ENCODE results near the gene CD2.

The CD2 gene

GRCh38 chr1:116770625-116771024 is 16.4 kb downstream of the CD2 start:
- no peak for DNase-seq
- Histone ChIP-seq H3K27me3 (ENCODE audit: insufficient read depth, low read depth, severe bottlenecking) (no peaks in the 10 kb centered on the region), H3K27ac (no peak overlapping the region), H3K4me3 (ENCODE audit: low read depth, low read length) (no peak overlapping the region), H3K36me3 (no peaks in the 10 kb centered on the region), H3K9me3 (ENCODE audit: severe bottlenecking) (no peaks in the 10 kb centered on the region)
- no peak for TF ChIP-seq CTCF (IDR thresholded peaks at IDR 0.05; ENCODE audit: low read depth, low read length)

GRCh38 chr1:116771997-116772647 is 17.9 kb downstream of the CD2 start:
- no peak overlapping the region for H3K27ac ChIP-seq
- no peaks in the 10 kb centered on the region for H3K36me3 ChIP-seq
- no peak for DNase-seq
- no peaks in the 10 kb centered on the region for H3K9me3 ChIP-seq (ENCODE audit: severe bottlenecking)
- TF ChIP-seq CTCF (IDR thresholded peaks at IDR 0.05; ENCODE audit: low read depth, low read length), result no peak
- H3K27me3 ChIP-seq (ENCODE audit: insufficient read depth, low read depth, severe bottlenecking), result no peaks in the 10 kb centered on the region
- no peak overlapping the region for H3K4me3 ChIP-seq (ENCODE audit: low read depth, low read length)

GRCh38 chr1:116772648-116773045 is 18.4 kb downstream of the CD2 start:
- no peaks in the 10 kb centered on the region for H3K36me3 ChIP-seq
- no peak for TF ChIP-seq CTCF (IDR thresholded peaks at IDR 0.05; ENCODE audit: low read depth, low read length)
- H3K27ac ChIP-seq, result no peak overlapping the region
- no peak for DNase-seq
- no peak overlapping the region for H3K4me3 ChIP-seq (ENCODE audit: low read depth, low read length)
- H3K27me3 ChIP-seq (ENCODE audit: insufficient read depth, low read depth, severe bottlenecking), result no peaks in the 10 kb centered on the region
- H3K9me3 ChIP-seq (ENCODE audit: severe bottlenecking), result no peaks in the 10 kb centered on the region

- no peaks in the 10 kb centered on the region for H3K36me3 ChIP-seq
- TF ChIP-seq CTCF (IDR thresholded peaks at IDR 0.05; ENCODE audit: low read depth, low read length), result no peak
- no peak overlapping the region for H3K4me3 ChIP-seq (ENCODE audit: low read depth, low read length)
- DNase-seq, result no peak
- H3K9me3 ChIP-seq (ENCODE audit: severe bottlenecking), result no peaks in the 10 kb centered on the region
- no peak overlapping the region for H3K27ac ChIP-seq
- no peaks in the 10 kb centered on the region for H3K27me3 ChIP-seq (ENCODE audit: insufficient read depth, low read depth, severe bottlenecking)
These were observed 21.0 kb downstream of the CD2 start for GRCh38 chr1:116775116-116775752.

GRCh38 chr1:116777831-116778830 is 23.9 kb downstream of the CD2 start:
- Histone ChIP-seq H3K36me3 (no peaks in the 10 kb centered on the region), H3K27ac (no peak overlapping the region), H3K27me3 (ENCODE audit: insufficient read depth, low read depth, severe bottlenecking) (no peaks in the 10 kb centered on the region), H3K9me3 (ENCODE audit: severe bottlenecking) (no peaks in the 10 kb centered on the region), H3K4me3 (ENCODE audit: low read depth, low read length) (no peak overlapping the region)
- TF ChIP-seq CTCF (IDR thresholded peaks at IDR 0.05; ENCODE audit: low read depth, low read length), result no peak
- no peak for DNase-seq

Data from WERI-Rb-1 (cell line).